ENCODE measurements around the gene EFCAB13. TPM values are rescaled to one million over a fixed set of nuclear protein-coding genes. Genes with fewer than 3 reads are reported as not detected.
A peak's percentile ranks its signal among the peaks of the same experiment; 100 is the strongest.

EFCAB13 gene
- total RNA-seq (2014; rRNA removed; shearing (Covaris generic)): 1.6 and 3.0 TPM in 2 replicates

DNA sequence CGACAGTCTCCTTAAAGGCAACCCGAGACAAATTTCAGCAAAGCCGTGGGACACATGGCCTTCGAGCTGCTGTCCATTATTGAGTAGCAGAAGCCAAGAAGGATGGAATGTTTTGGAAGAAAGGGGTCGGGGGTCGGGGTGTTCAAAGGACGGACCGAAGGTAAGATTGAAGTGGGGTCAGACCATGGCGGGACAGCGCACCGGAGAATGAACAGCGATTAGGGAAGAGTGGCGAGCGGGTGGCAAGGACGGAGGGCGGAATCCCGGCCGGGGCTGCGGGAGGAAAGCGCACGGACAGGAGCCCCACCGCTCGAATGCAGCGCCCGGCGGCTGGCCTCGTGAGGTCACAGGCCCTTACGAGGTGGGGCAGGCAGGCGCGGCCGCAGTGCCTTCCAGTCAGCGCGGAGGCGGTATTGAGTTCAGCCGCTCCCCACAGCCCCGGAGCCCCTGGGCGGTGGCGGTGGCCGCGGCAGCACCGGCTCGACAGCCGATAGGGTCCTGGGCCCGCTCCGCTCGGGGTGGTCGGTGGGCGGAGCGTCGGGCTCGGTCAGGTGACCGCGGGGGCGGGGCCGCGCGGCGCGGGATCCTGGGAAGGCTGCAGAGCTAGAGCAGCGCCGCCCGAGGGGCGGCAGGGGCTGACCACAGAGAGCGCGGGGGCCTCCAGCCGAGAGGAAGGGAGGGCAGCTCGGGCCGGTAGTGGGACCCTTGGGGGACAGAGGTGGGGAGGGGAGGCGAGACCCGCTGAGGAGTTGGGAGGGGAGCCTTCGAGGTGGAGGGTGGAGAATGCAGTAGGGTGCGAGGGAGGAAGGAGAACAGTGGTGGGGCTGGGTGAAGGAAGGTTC, at the start of gene EFCAB13:
EFCAB13 (plus strand) TSS at position 574 of the 842 bp plus-strand sequence. CDS start 4,399 bp downstream, outside the sequence.
- DNase-seq (ENCODE audit: low read depth): peak; percentile 90

DNA sequence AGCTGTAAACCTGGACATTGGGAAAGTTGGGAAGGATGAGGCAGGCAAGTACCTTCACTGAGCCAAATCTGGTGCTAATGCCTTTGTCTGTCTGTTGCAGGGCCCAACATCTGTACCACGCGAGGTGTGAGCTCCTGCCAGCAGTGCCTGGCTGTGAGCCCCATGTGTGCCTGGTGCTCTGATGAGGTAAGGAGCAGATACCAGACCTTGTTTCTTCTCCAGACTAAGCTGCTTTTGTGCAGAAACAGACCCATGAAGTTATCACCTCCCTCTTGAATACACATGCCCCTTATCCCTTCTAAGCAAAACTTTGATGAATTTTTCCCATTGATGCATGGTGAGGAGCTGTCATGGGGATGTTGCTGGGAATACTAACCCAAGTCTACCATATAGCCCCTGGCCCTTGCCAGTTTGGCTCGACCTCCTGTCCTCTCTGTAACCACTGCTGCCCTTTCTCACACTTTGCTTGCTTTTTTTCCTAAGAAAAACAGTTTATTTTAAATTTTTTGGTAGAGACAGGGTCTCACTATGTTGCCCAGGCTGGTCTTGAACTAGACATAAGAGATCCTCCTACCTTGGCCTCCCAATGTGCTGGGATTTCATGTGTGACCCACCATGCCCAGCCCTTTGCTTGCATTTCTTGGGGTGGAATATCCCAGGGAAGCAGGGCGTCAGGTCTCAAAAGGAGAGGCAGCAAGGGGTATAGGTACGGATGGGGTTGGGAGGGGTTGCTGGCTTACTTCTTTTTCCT, 49.3 kb upstream of the EFCAB13 start:
- no peak for DNase-seq (ENCODE audit: low read depth)

DNA sequence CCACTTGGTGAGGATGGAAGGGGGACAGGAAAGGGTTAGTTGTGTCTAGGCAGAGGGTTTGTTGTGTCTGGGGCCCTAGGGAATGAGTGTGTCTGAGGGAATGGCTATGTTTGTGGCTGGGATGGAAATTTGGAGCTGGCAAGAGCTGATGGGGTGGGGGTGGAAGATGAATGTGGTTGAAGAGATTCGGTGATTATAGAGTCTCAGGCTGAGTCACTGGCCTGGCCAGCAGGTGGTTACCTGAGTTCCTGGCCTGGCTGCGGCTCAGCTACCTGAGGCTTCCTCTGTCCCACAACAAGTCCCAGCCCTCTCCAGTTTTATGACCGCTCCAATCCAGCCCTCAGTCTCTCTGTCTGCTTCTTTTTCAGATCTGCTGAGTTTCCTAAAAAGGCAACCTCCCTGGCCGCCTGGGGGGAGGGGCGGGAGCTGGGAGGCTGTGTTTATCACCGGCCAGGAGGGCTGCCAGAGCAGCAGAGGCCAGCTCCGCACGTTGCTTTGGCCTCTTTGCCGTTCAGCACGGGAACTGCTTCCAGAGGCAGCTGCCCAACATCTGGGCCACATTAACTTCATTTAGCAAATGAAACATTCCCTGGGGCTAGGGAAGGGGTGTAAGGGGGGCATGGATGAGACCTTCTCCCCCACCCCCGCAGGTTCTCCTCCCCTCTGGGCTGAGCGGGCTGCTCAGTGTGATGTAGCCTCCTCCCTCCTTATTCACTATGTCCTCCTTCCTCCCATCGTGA, 48.3 kb upstream of the EFCAB13 start:
- peak; percentile 98 for DNase-seq (ENCODE audit: low read depth)

DNA sequence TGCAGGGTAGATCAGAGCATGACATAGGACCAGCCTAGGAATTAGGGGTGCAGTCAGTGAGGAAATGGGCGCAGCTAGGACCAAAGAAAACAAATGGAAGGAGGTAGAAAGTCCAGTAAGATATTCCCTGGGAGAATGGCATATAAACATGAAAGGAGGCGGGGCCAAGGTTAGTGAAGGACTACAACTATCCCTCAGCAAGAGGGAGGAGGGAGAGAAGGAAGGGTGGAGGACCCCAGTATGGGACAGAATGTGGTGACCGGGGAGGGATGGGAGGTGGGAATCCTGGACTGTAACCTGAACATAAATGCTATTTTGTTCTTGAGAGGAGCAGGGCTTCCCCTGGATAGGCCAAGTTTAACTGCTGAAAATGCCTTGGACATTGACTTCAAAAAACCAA, 47.3 kb upstream of the EFCAB13 start:
- DNase-seq (ENCODE audit: low read depth): no peak

- DNase-seq (ENCODE audit: low read depth): peak; percentile 91
These were observed 46.9 kb upstream of the EFCAB13 start for GRCh38 chr17:47276868-47277267.

- no peak for DNase-seq (ENCODE audit: low read depth)
These were observed 45.8 kb upstream of the EFCAB13 start for GRCh38 chr17:47277921-47278320.

DNA sequence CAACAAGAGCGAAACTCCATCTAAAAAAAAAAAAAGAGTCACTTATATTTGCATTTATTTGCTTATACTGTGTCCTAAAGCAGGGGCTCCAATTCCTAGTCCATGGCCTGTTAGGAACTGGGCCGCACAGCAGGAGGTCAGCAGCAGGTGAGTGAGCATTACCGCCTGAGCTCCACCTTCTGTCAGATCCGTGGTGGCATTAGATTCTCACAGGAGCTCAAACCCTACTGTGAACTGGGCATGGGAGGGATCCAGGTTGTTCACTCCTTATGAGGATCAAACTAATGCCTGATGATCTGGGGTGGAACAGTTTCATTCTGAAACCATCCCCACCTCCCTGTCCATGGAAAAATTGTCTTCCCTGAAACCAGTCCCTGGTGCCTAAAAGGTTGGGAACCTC, 45.2 kb upstream of the EFCAB13 start:
- no peak for DNase-seq (ENCODE audit: low read depth)

- DNase-seq (ENCODE audit: low read depth): peak; percentile 92
These were observed 44.5 kb upstream of the EFCAB13 start for GRCh38 chr17:47279062-47279801.

- DNase-seq (ENCODE audit: low read depth): peak; percentile 80
These were observed 43.5 kb upstream of the EFCAB13 start for GRCh38 chr17:47280072-47280811.

GRCh38 chr17:47281216-47281615, 42.5 kb upstream of the EFCAB13 start:
- DNase-seq (ENCODE audit: low read depth): peak; percentile 47

- DNase-seq (ENCODE audit: low read depth): no peak
These were observed 38.8 kb upstream of the EFCAB13 start for GRCh38 chr17:47285003-47285402.

GRCh38 chr17:47286198-47286914, 37.4 kb upstream of the EFCAB13 start:
- DNase-seq (ENCODE audit: low read depth): no peak

DNA sequence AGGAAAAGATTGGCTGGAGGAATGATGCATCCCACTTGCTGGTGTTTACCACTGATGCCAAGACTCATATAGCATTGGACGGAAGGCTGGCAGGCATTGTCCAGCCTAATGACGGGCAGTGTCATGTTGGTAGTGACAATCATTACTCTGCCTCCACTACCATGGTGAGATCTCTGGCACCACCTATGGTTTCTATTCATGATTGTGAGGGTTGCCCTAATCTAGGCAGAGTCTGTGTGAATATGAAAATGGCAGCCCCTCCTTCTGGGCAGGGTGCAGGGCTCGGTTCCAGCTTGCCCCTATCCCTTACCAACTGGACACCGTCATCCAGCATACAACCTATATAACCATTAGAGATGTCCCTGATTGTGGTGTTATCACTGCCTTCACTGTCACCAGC, 36.7 kb upstream of the EFCAB13 start:
- DNase-seq (ENCODE audit: low read depth): no peak

GRCh38 chr17:47287639-47288038, 36.1 kb upstream of the EFCAB13 start:
- DNase-seq (ENCODE audit: low read depth): no peak

DNA sequence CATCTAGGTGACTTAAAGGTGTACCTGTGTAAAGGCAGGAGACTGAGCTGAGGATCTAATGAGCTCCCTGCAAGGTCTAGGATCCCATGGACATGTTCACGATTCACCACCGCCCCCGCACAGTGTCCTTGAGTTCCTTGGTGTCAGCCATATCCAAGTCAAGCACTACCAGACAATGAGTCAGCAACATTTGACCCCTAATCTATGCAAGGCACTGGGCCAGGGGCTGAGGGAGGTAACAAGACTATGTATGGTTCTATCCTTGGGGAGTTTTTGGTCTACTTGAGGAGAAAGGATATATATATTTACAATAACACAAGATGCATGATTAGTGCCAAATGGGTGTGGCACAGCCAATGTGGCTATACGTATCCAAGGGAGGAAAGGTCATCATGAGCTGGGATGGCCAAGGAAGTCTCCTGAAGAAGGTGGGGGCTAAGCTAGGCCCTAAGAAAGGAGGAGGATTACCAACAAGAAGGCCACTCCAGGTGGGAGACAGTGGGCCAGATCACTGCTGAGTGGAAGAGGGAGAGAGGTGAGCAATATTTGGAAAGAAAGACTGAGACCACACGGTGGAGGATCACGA, 35.1 kb upstream of the EFCAB13 start:
- DNase-seq (ENCODE audit: low read depth): peak; percentile 28

- DNase-seq (ENCODE audit: low read depth): no peak
These were observed 34.5 kb upstream of the EFCAB13 start for GRCh38 chr17:47289302-47289701.

GRCh38 chr17:47290870-47291241, 32.9 kb upstream of the EFCAB13 start:
- DNase-seq (ENCODE audit: low read depth): no peak

DNA sequence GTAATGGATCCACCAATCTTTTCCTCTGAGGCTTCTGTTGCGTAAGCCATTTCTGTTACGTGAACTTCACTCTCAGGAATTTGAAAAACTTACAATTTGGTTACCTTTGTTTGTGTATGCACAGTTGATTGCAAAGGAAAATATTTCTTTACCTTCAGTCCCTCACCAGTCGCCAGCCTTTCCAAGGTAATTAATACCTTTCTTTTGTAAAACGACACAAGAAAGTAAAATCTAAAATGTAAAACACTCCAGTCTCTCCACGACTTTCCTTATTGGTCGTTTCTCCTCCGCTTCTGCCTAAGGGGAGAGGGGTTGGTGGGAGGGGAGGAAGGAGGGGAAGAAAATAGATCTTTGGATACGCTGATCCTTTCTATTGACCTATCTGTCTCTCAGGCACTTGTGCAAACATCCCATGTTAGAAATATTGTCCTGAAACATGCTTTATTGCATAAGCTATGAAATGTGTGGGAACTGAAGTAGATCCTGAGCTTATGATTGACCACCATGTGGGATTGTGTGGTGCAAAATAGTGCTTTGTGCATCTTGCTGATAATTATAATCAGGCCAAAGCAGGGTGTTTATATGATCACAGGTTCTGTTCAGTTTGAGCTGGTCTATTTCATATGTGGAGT, 32.4 kb upstream of the EFCAB13 start:
- no peak for DNase-seq (ENCODE audit: low read depth)

GRCh38 chr17:47292206-47292605, 31.5 kb upstream of the EFCAB13 start:
- DNase-seq (ENCODE audit: low read depth): no peak

All from RPMI7951 (cell line).